Parathyroid adenoma (tissue), 2 donors: ENCODE data around the gene SELENON.

Source experiments
- H2AFZ ChIP-seq: fragments of 300-600 bp; sonication (generic); one replicate; pipeline ENCODE4 v1.7.0; 2017; ENCODE audit warnings: antibody characterized with exemption, mild to moderate bottlenecking
- H3K27ac ChIP-seq: fragments of 300-600 bp; sonication (generic); one replicate; pipeline ENCODE4 v1.7.0; 2017
- H3K27me3 ChIP-seq: fragments of 300-600 bp; sonication (generic); one replicate; pipeline ENCODE4 v1.7.0; 2017; ENCODE audit warnings: low read length; ENCODE audit not compliant: control insufficient read depth, insufficient read depth
- H3K36me3 ChIP-seq: fragments of 300-600 bp; sonication (generic); one replicate; pipeline ENCODE4 v1.7.0; 2017; ENCODE audit warnings: low read length; ENCODE audit not compliant: control insufficient read depth, insufficient read depth
- H3K4me1 ChIP-seq: fragments of 300-600 bp; sonication (generic); one replicate; pipeline ENCODE4 v1.7.0; 2017; ENCODE audit warnings: control low read depth
- H3K4me2 ChIP-seq: fragments of 300-600 bp; sonication (generic); one replicate; pipeline ENCODE4 v1.7.0; 2017; ENCODE audit warnings: low read length
- H3K4me3 ChIP-seq: fragments of 300-600 bp; sonication (generic); one replicate; pipeline ENCODE4 v1.7.0; 2017; ENCODE audit warnings: low read depth, low read length
- H3K79me2 ChIP-seq: fragments of 300-600 bp; sonication (generic); one replicate; pipeline ENCODE4 v1.7.0; 2017; ENCODE audit warnings: control low read depth
- H3K9ac ChIP-seq: fragments of 300-600 bp; sonication (generic); one replicate; pipeline ENCODE4 v1.7.0; 2017; ENCODE audit warnings: mild to moderate bottlenecking
- H3K9me3 ChIP-seq: fragments of 300-600 bp; sonication (generic); one replicate; pipeline ENCODE4 v1.7.0; 2017; ENCODE audit warnings: low read length; ENCODE audit not compliant: control insufficient read depth
- TF ChIP-seq, protein P1 (sequence below): fragments of 300-600 bp; sonication (generic); IDR thresholded peaks from one replicate; pipeline ENCODE4 v1.7.0; 2017; ENCODE audit warnings: antibody characterized with exemption, mild to moderate bottlenecking
- donor health status: primary hyperparathyroidism.

SELENON gene

DNA sequence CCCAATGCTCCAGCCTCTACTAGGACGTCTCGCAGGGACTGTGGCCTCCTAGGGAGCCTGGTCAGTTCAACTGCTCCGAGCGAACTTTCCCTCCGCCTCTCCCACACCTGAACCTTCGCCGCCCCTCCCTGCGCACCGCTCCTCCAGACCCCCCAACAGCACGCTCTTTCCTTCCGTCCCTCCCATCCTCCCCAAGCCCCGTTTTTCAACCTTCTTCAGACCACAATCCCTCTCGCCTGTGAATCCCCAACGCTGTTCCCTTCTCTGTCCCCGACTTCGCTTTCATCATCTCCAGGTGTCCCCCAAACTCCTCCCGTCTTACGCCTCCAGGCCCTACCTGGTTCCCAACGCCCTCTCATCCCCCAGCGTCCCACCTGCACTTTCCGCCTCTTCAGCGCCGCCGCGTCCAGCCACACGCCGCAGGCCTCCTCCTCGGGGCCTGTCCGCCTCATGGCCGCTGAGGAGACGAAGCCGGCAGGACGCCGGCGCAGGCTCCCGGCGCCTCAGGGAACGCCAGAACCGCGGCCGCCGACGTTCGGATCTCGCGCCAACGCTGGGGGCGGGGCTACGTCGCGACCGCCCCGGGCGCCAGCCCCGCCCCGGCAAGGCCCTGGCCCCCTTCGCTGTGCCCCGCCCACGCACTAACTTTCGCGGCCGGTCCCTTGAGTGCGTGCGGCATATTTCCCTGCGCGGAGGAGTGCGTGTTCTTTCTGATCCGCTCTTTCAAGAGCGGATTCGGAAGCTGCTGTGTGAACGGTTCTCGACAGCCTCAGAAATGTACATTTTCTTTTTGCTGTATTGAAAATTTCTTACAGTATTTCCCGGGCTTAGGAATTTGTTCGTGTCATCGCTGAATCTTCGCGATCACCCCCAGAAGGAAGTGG, 59.2 kb downstream of the SELENON start, which contains the start of gene AUNIP:
Gene AUNIP, minus strand, starts transcription at position 552 of the 884 bp plus-strand sequence. Its CDS starts 100 bp downstream, at position 452.
- no peaks in the 10 kb centered on the region for H3K79me2 ChIP-seq
- TF ChIP-seq, protein P1, sequence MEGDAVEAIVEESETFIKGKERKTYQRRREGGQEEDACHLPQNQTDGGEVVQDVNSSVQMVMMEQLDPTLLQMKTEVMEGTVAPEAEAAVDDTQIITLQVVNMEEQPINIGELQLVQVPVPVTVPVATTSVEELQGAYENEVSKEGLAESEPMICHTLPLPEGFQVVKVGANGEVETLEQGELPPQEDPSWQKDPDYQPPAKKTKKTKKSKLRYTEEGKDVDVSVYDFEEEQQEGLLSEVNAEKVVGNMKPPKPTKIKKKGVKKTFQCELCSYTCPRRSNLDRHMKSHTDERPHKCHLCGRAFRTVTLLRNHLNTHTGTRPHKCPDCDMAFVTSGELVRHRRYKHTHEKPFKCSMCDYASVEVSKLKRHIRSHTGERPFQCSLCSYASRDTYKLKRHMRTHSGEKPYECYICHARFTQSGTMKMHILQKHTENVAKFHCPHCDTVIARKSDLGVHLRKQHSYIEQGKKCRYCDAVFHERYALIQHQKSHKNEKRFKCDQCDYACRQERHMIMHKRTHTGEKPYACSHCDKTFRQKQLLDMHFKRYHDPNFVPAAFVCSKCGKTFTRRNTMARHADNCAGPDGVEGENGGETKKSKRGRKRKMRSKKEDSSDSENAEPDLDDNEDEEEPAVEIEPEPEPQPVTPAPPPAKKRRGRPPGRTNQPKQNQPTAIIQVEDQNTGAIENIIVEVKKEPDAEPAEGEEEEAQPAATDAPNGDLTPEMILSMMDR: no peak
- H3K4me1 ChIP-seq: peaks cover 3% of the 10 kb centered on the region
- H2AFZ ChIP-seq: peak within 1 kb of the TSS; percentile 78
- no peaks in the 10 kb centered on the region for H3K9me3 ChIP-seq
- no peaks in the 10 kb centered on the region for H3K36me3 ChIP-seq
- H3K4me2 ChIP-seq: peak within 1 kb of the TSS; percentile 79
- peak within 1 kb of the TSS; percentile 11 for H3K9ac ChIP-seq
- no peaks in the 10 kb centered on the region for H3K27me3 ChIP-seq
- peak within 1 kb of the TSS; percentile 49 for H3K27ac ChIP-seq
- peak within 1 kb of the TSS; percentile 74 for H3K4me3 ChIP-seq

GRCh38 chr1:25861316-25862286, 61.6 kb downstream of the SELENON start:
- Histone ChIP-seq H3K9ac (no peak overlapping the region), H3K4me2 (no peak overlapping the region), H3K27me3 (no peaks in the 10 kb centered on the region), H3K4me1 (peaks cover 3% of the 10 kb centered on the region), H3K36me3 (no peaks in the 10 kb centered on the region), H3K4me3 (no peak overlapping the region), H2AFZ (no peak overlapping the region), H3K9me3 (no peaks in the 10 kb centered on the region), H3K27ac (no peak overlapping the region), H3K79me2 (no peaks in the 10 kb centered on the region)
- TF ChIP-seq, protein P1: no peak

DNA sequence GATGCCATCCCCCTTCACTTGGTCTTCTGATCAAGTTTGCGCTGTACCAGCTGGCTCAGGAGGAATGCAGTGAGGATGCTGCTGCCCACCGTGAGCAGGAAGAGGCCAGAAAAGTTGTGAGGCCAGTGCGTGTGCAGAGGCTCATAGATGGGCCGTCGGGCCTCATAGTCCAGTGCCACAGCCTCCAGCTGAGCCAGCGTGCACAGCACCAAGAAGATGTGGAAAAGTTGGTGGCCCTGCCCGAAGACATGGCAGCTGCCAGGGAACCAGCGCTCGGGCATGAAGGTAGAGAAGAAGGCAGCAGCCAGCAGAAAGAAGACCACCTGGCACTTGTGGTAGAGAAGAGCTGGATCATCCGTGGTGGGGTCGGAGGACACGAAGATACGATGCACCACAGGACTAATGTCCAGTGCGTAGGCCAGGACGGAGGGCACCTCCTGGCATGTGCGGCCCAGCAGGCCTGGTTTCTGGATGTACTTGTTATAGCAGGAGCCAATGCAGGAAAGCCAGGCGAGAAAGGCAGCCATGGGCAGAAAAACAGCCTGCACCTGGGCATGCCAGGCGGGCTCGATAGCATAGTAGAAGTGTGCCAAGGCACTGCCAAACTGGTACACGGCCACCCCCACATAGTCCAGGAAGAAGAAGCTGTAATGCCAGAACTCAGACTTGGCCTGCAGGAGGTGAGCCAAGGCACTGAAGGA, 62.9 kb downstream of the SELENON start:
- Histone ChIP-seq H3K27me3 (no peaks in the 10 kb centered on the region), H3K4me1 (peaks cover 3% of the 10 kb centered on the region), H3K36me3 (no peaks in the 10 kb centered on the region), H3K9me3 (no peaks in the 10 kb centered on the region), H3K27ac (no peak overlapping the region), H3K4me2 (no peak overlapping the region), H3K79me2 (no peaks in the 10 kb centered on the region), H2AFZ (no peak overlapping the region), H3K9ac (no peak overlapping the region), H3K4me3 (no peak overlapping the region)
- TF ChIP-seq, protein P1: no peak

- Histone ChIP-seq H3K4me1 (peaks cover under 1% of the 10 kb centered on the region), H3K9me3 (no peaks in the 10 kb centered on the region), H2AFZ (no peak overlapping the region), H3K27ac (no peak overlapping the region), H3K79me2 (no peaks in the 10 kb centered on the region), H3K4me3 (no peak overlapping the region), H3K27me3 (no peaks in the 10 kb centered on the region), H3K4me2 (no peak overlapping the region), H3K9ac (no peak overlapping the region), H3K36me3 (no peaks in the 10 kb centered on the region)
- TF ChIP-seq, protein P1: no peak
Observed at GRCh38 chr1:25863486-25864262, 63.7 kb downstream of the SELENON start.
